ENCODE measurements around the gene FAM136A. TPM values are rescaled to one million over a fixed set of nuclear protein-coding genes. Genes with fewer than 3 reads are reported as not detected.
A peak's percentile ranks its signal among the peaks of the same experiment; 100 is the strongest.

FAM136A gene
- total and polyA plus RNA-seq, 2 of the 13 experiments (the other 11 are each of a cell fraction or from before 2014, with no cell fraction given), result 77.8 to 126 TPM

- TF ChIP-seq, protein P1, sequence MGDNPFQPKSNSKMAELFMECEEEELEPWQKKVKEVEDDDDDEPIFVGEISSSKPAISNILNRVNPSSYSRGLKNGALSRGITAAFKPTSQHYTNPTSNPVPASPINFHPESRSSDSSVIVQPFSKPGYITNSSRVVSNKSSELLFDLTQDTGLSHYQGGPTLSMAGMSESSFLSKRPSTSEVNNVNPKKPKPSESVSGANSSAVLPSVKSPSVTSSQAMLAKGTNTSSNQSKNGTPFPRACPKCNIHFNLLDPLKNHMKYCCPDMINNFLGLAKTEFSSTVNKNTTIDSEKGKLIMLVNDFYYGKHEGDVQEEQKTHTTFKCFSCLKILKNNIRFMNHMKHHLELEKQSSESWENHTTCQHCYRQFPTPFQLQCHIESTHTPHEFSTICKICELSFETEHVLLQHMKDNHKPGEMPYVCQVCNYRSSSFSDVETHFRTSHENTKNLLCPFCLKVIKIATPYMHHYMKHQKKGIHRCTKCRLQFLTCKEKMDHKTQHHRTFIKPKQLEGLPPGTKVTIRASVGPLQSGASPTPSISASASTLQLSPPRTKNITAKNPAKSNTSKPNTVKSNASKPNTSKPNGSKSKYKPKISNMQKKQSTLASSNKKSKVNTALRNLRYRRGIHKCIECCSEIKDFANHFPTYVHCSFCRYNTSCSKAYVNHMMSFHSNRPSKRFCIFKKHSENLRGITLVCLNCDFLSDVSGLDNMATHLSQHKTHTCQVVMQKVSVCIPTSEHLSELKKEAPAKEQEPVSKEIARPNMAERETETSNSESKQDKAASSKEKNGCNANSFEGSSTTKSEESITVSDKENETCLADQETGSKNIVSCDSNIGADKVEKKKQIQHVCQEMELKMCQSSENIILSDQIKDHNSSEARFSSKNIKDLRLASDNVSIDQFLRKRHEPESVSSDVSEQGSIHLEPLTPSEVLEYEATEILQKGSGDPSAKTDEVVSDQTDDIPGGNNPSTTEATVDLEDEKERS (CRISPR knock-in tag; IDR thresholded peaks at IDR 0.05), result no peak; the same call in 1 of the 2 replicates
- TF ChIP-seq KAT7 (CRISPR knock-in tag; IDR thresholded peaks at IDR 0.05; ENCODE audit: borderline replicate concordance), result peak; percentile 98
- no peak for TF ChIP-seq KDM5A (IDR thresholded peaks at IDR 0.05; ENCODE audit: borderline replicate concordance, low read length)
- TF ChIP-seq CREB1 (IDR thresholded peaks at IDR 0.05), result no peak
- peak; percentile 44; the same call in 1 of the 2 replicates for TF ChIP-seq CREB1 (CRISPR knock-in tag; IDR thresholded peaks at IDR 0.05)
- TF ChIP-seq SMYD3 (CRISPR knock-in tag; IDR thresholded peaks at IDR 0.05), result peak; percentile 21; the same call in 1 of the 2 replicates
- peak; percentile 26; the same call in 1 of the 2 replicates for TF ChIP-seq CEBPG (CRISPR knock-in tag; IDR thresholded peaks at IDR 0.05)
- TF ChIP-seq SP4 (CRISPR knock-in tag; IDR thresholded peaks at IDR 0.05), result no peak
- TF ChIP-seq ZNF446 (CRISPR knock-in tag; IDR thresholded peaks at IDR 0.05), result no peak
- TF ChIP-seq ZBTB7B (CRISPR knock-in tag; IDR thresholded peaks at IDR 0.05), result peak; percentile 58; the same call in 1 of the 2 replicates
- TF ChIP-seq, protein P2, sequence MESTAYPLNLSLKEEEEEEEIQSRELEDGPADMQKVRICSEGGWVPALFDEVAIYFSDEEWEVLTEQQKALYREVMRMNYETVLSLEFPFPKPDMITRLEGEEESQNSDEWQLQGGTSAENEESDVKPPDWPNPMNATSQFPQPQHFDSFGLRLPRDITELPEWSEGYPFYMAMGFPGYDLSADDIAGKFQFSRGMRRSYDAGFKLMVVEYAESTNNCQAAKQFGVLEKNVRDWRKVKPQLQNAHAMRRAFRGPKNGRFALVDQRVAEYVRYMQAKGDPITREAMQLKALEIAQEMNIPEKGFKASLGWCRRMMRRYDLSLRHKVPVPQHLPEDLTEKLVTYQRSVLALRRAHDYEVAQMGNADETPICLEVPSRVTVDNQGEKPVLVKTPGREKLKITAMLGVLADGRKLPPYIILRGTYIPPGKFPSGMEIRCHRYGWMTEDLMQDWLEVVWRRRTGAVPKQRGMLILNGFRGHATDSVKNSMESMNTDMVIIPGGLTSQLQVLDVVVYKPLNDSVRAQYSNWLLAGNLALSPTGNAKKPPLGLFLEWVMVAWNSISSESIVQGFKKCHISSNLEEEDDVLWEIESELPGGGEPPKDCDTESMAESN (CRISPR knock-in tag; conservative IDR thresholded peaks at IDR 0.05), result peak; percentile 76
- TF ChIP-seq HDAC2 (CRISPR knock-in tag; IDR thresholded peaks at IDR 0.05), result peak; percentile 60
- TF ChIP-seq, protein P3, sequence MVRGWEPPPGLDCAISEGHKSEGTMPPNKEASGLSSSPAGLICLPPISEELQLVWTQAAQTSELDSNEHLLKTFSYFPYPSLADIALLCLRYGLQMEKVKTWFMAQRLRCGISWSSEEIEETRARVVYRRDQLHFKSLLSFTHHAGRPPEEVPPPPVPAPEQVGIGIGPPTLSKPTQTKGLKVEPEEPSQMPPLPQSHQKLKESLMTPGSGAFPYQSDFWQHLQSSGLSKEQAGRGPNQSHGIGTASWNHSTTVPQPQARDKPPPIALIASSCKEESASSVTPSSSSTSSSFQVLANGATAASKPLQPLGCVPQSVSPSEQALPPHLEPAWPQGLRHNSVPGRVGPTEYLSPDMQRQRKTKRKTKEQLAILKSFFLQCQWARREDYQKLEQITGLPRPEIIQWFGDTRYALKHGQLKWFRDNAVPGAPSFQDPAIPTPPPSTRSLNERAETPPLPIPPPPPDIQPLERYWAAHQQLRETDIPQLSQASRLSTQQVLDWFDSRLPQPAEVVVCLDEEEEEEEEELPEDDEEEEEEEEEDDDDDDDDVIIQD (CRISPR knock-in tag; IDR thresholded peaks at IDR 0.05; ENCODE audit: low read depth), result no peak
- no peak; the same call in 1 of the 2 replicates for TF ChIP-seq NAIF1 (CRISPR knock-in tag; IDR thresholded peaks at IDR 0.05; ENCODE audit: borderline replicate concordance)
- no peak for TF ChIP-seq ATM (IDR thresholded peaks at IDR 0.05; ENCODE audit: borderline replicate concordance)
- TF ChIP-seq GPN1 (CRISPR knock-in tag; IDR thresholded peaks at IDR 0.05; ENCODE audit: borderline replicate concordance), result peak; percentile 84; the same call in 1 of the 2 replicates
- 0 out of 2 replicates have a peak, but pooled peaks have one; percentile 26 for TF ChIP-seq SMAD3 (CRISPR knock-in tag; IDR thresholded peaks at IDR 0.05)
- no peak for TF ChIP-seq ARNTL (CRISPR knock-in tag; IDR thresholded peaks at IDR 0.05)
- TF ChIP-seq, protein P4, sequence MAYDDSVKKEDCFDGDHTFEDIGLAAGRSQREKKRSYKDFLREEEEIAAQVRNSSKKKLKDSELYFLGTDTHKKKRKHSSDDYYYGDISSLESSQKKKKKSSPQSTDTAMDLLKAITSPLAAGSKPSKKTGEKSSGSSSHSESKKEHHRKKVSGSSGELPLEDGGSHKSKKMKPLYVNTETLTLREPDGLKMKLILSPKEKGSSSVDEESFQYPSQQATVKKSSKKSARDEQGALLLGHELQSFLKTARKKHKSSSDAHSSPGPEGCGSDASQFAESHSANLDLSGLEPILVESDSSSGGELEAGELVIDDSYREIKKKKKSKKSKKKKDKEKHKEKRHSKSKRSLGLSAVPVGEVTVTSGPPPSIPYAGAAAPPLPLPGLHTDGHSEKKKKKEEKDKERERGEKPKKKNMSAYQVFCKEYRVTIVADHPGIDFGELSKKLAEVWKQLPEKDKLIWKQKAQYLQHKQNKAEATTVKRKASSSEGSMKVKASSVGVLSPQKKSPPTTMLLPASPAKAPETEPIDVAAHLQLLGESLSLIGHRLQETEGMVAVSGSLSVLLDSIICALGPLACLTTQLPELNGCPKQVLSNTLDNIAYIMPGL (CRISPR knock-in tag; IDR thresholded peaks at IDR 0.05; ENCODE audit: borderline replicate concordance in 1 of 2, low read depth in 1 of 2), result peak in 1 of 2 experiments; percentile 94; a peak in 2 of 4 replicates
- no peak; the same call in 1 of the 2 replicates for TF ChIP-seq ZNF790 (CRISPR knock-in tag; IDR thresholded peaks at IDR 0.05; ENCODE audit: borderline replicate concordance)
- peak; percentile 45; the same call in 1 of the 2 replicates for TF ChIP-seq ZNF34 (CRISPR knock-in tag; IDR thresholded peaks at IDR 0.05; ENCODE audit: borderline replicate concordance)
- TF ChIP-seq TBP (CRISPR knock-in tag; IDR thresholded peaks at IDR 0.05), result no peak
- no peak for TF ChIP-seq GATAD2A (CRISPR knock-in tag; IDR thresholded peaks at IDR 0.05)
Observed at GRCh38 chr2:70248181-70248847, 53.6 kb downstream of the FAM136A start, which contains the start of gene TIA1 (continued).

All from HepG2 (cell line).